OCI-LY3 (cell line): ENCODE measurements around the gene MIR17HG.

ENCODE experiments used
- H2AFZ ChIP-seq: fragments of 200-600, 300-600 bp; shearing (Covaris generic); 2 replicates; pipeline ENCODE4 v1.6.0; 2014; ENCODE audit warnings: antibody characterized with exemption, low read depth, low read length
- H3K27ac ChIP-seq: fragments of 200-600, 300-600 bp; sonication (generic); 2 replicates; pipeline ENCODE4 v1.5.1; 2014; ENCODE audit warnings: mild to moderate bottlenecking, low read length, moderate library complexity, mixed read lengths
- H3K27me3 ChIP-seq: fragments of 200-600, 300-600 bp; sonication (generic); 2 replicates; pipeline ENCODE4 v1.6.1; 2014; ENCODE audit warnings: low read depth, low read length, mixed read lengths
- H3K36me3 ChIP-seq: fragments of 200-600, 300-600 bp; sonication (generic); replicated peaks from 2 replicates; pipeline ENCODE3; 2014; ENCODE audit warnings: low read depth, low read length, mixed read lengths
- H3K4me1 ChIP-seq: fragments of 300-600, 200-600 bp; sonication (generic); 2 replicates; pipeline ENCODE4 v1.6.1; 2014; ENCODE audit warnings: low read length, mixed read lengths
- H3K4me2 ChIP-seq: fragments of 200-600, 300-600 bp; sonication (generic); 2 replicates; pipeline ENCODE4 v1.6.1; 2014; ENCODE audit warnings: low read length, mixed read lengths
- H3K4me3 ChIP-seq: fragments of 300-600, 200-600 bp; sonication (generic); 2 replicates; pipeline ENCODE4 v1.5.1; 2014; ENCODE audit warnings: antibody characterized with exemption, mild to moderate bottlenecking, low read length, moderate library complexity
- H3K79me2 ChIP-seq: fragments of 300-600, 200-600 bp; shearing (Covaris generic); 2 replicates; pipeline ENCODE4 v1.6.1; 2014; ENCODE audit warnings: mild to moderate bottlenecking, low read length, mixed read lengths
- H3K9ac ChIP-seq: fragments of 300-600, 200-600 bp; shearing (Covaris generic); 2 replicates; pipeline ENCODE4 v1.6.0; 2014; ENCODE audit warnings: mild to moderate bottlenecking, low read length, moderate library complexity
- H3K9me3 ChIP-seq: fragments of 200-600, 300-600 bp; shearing (Covaris generic); 2 replicates; pipeline ENCODE4 v1.6.1; 2014; ENCODE audit warnings: low read length, mixed read lengths; ENCODE audit not compliant: insufficient read depth
- H4K20me1 ChIP-seq: fragments of 200-600, 300-600 bp; sonication (generic); 2 replicates; pipeline ENCODE4 v1.6.1; 2016; ENCODE audit warnings: low read length, mixed read lengths; ENCODE audit not compliant: insufficient read depth
- CTCF ChIP-seq: fragments of 200-600, 300-600 bp; sonication (generic); IDR thresholded peaks from 2 replicates; pipeline ENCODE4 v1.5.1; 2014; ENCODE audit warnings: antibody characterized with exemption, low read length, low read depth
- EZH2phosphoT487 ChIP-seq: fragments of 200-600 bp; shearing (Covaris generic); IDR thresholded peaks from 2 replicates; pipeline ENCODE4 v1.6.1; 2018; ENCODE audit warnings: antibody characterized with exemption, mixed run types, low read depth

The MIR17HG gene

GRCh38 chr13:91372911-91373310 is 25.4 kb downstream of the MIR17HG start:
- Histone ChIP-seq H3K9ac (no peak overlapping the region), H3K27ac (no peak overlapping the region), H2AFZ (no peak overlapping the region), H3K4me1 (peaks cover 39% of the 10 kb centered on the region), H3K79me2 (no peaks in the 10 kb centered on the region), H3K9me3 (no peaks in the 10 kb centered on the region), H4K20me1 (no peaks in the 10 kb centered on the region), H3K27me3 (no peaks in the 10 kb centered on the region), H3K4me3 (no peak overlapping the region), H3K4me2 (no peak overlapping the region), H3K36me3 (no peaks in the 10 kb centered on the region)
- TF ChIP-seq EZH2phosphoT487 (no peak), CTCF (no peak)

- H3K27ac ChIP-seq: no peak overlapping the region
- peaks cover 18% of the 10 kb centered on the region for H3K4me1 ChIP-seq
- no peaks in the 10 kb centered on the region for H3K79me2 ChIP-seq
- no peaks in the 10 kb centered on the region for H3K9me3 ChIP-seq
- H2AFZ ChIP-seq: peak overlapping the region; percentile 67
- no peaks in the 10 kb centered on the region for H4K20me1 ChIP-seq
- H3K9ac ChIP-seq: no peak overlapping the region
- H3K4me3 ChIP-seq: peak overlapping the region; percentile 16; the same call in 1 of the 2 replicates
- TF ChIP-seq EZH2phosphoT487 (no peak), CTCF (peak; percentile 92)
- no peaks in the 10 kb centered on the region for H3K27me3 ChIP-seq
- H3K36me3 ChIP-seq: no peaks in the 10 kb centered on the region
- H3K4me2 ChIP-seq: peak overlapping the region; percentile 43
These were observed 27.7 kb downstream of the MIR17HG start for GRCh38 chr13:91375116-91375729.

DNA sequence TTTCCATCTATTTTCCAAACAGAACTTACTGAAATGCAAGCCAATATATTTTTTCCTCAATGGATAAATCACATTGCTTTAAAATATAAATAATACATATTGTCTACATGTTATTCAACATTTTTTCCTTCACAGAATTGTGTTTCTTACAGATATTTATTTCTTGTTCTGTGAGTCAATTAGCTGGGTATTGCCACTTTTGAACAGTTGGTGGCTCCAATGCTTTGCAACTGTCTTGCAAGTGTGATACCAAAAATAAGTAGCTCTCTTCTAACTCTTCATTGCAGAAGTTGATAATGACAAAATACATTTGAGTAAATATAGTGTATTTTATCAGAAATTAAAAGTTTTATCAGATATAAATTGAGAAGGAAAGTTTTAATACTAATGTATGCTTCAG is 33.9 kb downstream of the MIR17HG start:
- no peaks in the 10 kb centered on the region for H3K9me3 ChIP-seq
- H3K27me3 ChIP-seq: no peaks in the 10 kb centered on the region
- H4K20me1 ChIP-seq: no peaks in the 10 kb centered on the region
- no peak overlapping the region for H3K4me2 ChIP-seq
- no peaks in the 10 kb centered on the region for H3K4me1 ChIP-seq
- TF ChIP-seq CTCF (peak; percentile 74), EZH2phosphoT487 (no peak)
- no peaks in the 10 kb centered on the region for H3K79me2 ChIP-seq
- H2AFZ ChIP-seq: no peak overlapping the region
- H3K9ac ChIP-seq: no peak overlapping the region
- H3K4me3 ChIP-seq: no peak overlapping the region
- no peak overlapping the region for H3K27ac ChIP-seq
- no peaks in the 10 kb centered on the region for H3K36me3 ChIP-seq

DNA sequence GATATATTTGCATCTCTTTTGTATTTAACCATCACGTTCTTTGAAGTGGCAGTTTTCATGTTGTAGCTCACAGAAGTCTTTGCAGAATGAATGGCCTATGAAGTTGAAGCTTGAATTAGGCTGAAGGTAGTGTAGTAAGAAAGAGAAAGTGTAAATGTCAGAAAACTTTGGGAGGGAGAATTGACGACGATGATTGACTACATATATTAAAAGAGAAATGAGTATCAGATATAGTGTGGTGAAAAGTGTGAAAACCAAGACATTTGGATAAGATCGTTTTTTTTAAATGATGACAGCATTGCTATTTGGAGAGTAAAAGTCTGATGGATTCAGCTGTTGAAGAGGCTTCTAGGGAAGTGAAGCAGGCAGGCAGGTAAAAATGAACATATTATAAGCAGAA is 36.3 kb downstream of the MIR17HG start:
- H3K36me3 ChIP-seq: no peaks in the 10 kb centered on the region

More for the DNA sequence above, 36.3 kb downstream of the MIR17HG start:
- Histone ChIP-seq H4K20me1 (no peaks in the 10 kb centered on the region), H3K4me3 (no peak overlapping the region), H3K27me3 (no peaks in the 10 kb centered on the region), H3K4me1 (peaks cover 18% of the 10 kb centered on the region), H3K4me2 (peak overlapping the region; percentile 25), H3K79me2 (no peaks in the 10 kb centered on the region), H3K27ac (no peak overlapping the region), H2AFZ (peak overlapping the region; percentile 58; the same call in 1 of the 2 replicates), H3K9ac (no peak overlapping the region), H3K9me3 (no peaks in the 10 kb centered on the region)
- TF ChIP-seq CTCF: no peak
- TF ChIP-seq EZH2phosphoT487: no peak
